Stimulated activated CD8-positive, alpha-beta memory T cell treated with anti-CD3 and anti-CD28 coated beads, Interleukin-4, amount 100 ng/mL, for 24 hours (primary cell): ENCODE results near the gene PLEKHO1.

Experiments
- DNase-seq: peaks from one replicate; pipeline ENCODE4 v3.0.0-alpha.2; 2020; ENCODE audit warnings: low read depth

PLEKHO1 gene

GRCh38 chr1:150150133-150151021 is 661 bp downstream of the PLEKHO1 start:
- DNase-seq, result no peak

- DNase-seq, result peak; percentile 47
Measured at GRCh38 chr1:150151291-150152181, 1.8 kb downstream of the PLEKHO1 start.

- DNase-seq, result no peak
Measured at GRCh38 chr1:150152182-150152536, 2.4 kb downstream of the PLEKHO1 start.

GRCh38 chr1:150152772-150153456 is 3.2 kb downstream of the PLEKHO1 start:
- no peak for DNase-seq

- no peak for DNase-seq
Measured at GRCh38 chr1:150154143-150154542, 4.4 kb downstream of the PLEKHO1 start.

GRCh38 chr1:150155413-150156071 is 5.8 kb downstream of the PLEKHO1 start:
- DNase-seq, result no peak

GRCh38 chr1:150156868-150157603 is 7.3 kb downstream of the PLEKHO1 start:
- DNase-seq, result no peak

- no peak for DNase-seq
Measured at GRCh38 chr1:150159550-150159949, 9.8 kb downstream of the PLEKHO1 start.

- DNase-seq, result no peak
Measured at GRCh38 chr1:150160964-150161621, 11.4 kb downstream of the PLEKHO1 start.

- DNase-seq, result no peak
Measured at GRCh38 chr1:150161747-150162581, 12.2 kb downstream of the PLEKHO1 start.

GRCh38 chr1:150162582-150162861 is 12.8 kb downstream of the PLEKHO1 start:
- no peak for DNase-seq

- DNase-seq, result no peak
Measured at GRCh38 chr1:150162862-150163706, 13.4 kb downstream of the PLEKHO1 start.

GRCh38 chr1:150164224-150164623 is 14.5 kb downstream of the PLEKHO1 start:
- no peak for DNase-seq

- DNase-seq, result no peak
Measured at GRCh38 chr1:150164779-150165178, 15.1 kb downstream of the PLEKHO1 start.

- DNase-seq, result no peak
Measured at GRCh38 chr1:150165622-150166612, 16.2 kb downstream of the PLEKHO1 start.

GRCh38 chr1:150168960-150169601 is 19.4 kb downstream of the PLEKHO1 start:
- no peak for DNase-seq

- DNase-seq, result no peak
Measured at GRCh38 chr1:150171801-150172200, 22.1 kb downstream of the PLEKHO1 start.
